Stimulated activated CD4-positive, alpha-beta T cell treated with anti-CD3 and anti-CD28 coated beads, Interleukin-2, amount 100 ng/mL, for 4 hours (primary cell): ENCODE data around the gene SORT1.

Experiments
- DNase-seq: peaks from one replicate; pipeline ENCODE4 v3.0.0-alpha.2; 2020; ENCODE audit warnings: low read depth

SORT1 gene

DNA sequence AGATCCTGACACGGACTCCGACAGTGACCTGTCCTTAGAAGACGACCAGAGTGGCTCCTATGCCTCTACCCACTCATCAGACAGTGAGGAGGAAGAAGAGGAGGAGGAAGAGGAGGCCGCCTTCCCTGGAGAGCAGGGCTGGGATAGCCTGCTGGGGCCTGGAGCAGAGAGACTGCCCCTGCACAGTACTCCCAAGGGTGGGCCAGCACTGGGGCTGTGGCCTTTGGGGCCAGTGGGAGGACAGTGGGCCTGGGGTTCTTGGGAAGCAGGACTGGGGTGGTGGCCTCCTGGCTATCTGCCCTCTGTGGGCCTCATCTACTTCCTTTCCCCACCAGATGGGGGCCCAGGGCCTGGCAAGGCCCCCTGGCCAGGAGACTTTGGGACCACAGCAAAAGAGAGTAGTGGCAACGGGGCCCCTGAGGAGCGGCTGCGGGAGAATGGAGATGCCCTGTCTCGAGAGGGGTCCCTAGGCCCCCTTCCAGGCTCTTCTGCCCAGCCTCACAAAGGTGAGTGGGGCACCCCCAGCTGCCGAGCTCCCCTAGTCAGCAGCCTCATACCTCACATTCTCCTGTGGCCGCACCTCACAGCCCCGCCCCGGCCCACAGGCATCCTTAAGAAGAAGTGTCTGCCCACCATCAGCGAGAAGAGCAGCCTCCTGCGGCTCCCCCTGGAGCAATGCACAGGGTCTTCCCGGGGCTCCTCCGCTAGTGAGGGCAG is 124.7 kb downstream of the SORT1 start:
- no peak for DNase-seq

DNA sequence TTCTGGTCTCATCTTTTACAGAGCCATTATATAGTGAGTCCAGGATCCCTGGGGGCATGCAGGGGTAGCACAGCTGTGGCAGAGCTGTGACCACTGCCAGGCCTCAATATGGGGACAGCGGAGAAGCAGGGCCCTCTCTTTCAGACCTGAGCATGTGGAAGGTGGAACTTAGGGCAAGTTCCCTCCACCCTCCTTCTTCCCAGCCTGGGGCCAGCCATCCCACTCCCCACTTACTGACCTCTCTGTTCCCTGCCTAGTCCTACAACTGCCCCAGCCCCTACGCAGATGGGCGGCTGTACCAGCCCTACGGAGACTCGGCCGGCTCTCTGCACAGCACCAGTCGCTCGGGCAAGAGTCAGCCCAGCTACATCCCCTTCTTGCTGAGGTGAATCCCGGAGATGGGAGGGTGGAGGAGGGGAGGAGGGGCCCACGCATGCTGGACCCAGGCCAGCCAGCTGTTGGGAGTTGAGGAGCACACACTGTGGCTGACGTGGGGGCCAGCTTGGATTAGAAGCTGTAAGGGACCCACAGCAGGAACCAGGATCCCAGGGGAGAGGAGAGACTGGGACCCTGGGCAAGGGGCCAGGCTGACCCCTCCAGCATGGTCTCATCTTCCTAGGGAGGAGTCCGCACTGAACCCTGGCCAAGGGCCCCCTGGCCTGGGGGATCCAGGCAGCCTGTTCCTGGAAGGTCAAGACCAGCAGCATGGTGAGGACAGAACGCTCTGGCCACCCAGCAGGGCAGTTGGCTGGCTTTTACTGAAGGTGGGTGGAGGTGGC is 125.5 kb downstream of the SORT1 start:
- no peak for DNase-seq

DNA sequence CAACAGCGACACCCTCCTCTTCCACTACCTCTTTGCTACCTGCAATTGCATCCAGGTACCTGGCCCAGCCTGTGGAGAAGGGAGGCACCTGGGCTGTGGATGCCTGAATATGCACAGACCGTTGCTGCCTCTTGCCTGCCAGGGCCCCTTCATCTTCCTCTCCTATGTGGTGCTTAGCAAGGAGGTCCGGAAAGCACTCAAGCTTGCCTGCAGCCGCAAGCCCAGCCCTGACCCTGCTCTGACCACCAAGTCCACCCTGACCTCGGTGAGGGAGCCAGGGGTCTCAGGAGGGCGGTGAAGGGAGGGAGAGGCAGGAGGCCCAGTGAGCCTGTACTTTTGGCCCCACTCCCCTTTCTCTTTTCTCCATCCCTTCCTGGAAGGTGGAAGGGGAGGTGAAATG is 126.3 kb downstream of the SORT1 start:
- DNase-seq: no peak

DNA sequence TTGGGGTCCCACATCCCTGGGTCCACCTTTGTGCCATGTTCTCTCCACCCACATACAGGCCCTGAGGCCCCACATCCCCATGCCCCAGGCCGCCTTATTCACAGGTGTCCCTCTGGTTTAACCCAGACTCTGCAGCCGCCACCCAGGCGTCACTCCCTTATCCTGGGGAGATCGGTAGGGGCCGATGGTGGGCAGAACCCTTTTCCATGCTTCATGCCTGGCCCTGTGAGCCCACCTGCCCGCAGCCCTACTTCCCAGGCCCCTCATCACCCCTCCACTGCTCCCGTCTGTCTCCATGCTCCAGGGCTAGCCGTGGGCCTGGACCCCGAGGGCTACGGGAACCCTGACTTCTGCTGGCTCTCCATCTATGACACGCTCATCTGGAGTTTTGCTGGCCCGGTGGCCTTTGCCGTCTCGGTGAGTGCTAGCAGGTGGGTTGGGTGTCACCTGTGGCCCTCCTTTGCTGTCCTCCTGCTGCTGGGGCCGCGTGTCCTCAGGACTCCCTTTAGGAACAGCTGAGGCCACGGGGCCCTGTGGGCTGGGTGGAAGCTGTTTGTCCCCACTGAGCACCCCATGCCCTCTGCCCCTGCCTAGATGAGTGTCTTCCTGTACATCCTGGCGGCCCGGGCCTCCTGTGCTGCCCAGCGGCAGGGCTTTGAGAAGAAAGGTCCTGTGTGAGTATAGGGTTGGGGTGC is 126.9 kb downstream of the SORT1 start:
- DNase-seq: no peak

DNA sequence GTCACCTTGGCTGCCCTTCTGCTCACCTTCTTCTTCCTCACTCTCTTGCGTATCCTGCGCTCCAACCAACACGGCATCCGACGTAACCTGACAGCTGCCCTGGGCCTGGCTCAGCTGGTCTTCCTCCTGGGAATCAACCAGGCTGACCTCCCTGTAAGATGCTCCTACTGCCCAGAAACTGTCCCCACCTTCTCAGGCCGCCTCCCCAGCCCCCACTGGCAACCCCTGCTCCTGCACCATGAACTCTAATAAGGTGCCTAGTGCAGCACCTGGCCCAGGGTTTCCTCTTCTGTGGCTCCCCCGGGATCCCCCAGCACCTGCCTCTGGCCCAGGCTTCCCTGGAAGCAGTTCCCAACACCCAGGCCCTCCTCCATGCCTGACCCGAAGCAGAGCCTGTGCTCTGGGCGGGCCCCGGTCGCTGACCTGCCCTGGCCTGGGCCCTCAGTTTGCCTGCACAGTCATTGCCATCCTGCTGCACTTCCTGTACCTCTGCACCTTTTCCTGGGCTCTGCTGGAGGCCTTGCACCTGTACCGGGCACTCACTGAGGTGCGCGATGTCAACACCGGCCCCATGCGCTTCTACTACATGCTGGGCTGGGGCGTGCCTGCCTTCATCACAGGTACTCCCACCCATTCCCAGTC is 127.6 kb downstream of the SORT1 start:
- DNase-seq: no peak

DNA sequence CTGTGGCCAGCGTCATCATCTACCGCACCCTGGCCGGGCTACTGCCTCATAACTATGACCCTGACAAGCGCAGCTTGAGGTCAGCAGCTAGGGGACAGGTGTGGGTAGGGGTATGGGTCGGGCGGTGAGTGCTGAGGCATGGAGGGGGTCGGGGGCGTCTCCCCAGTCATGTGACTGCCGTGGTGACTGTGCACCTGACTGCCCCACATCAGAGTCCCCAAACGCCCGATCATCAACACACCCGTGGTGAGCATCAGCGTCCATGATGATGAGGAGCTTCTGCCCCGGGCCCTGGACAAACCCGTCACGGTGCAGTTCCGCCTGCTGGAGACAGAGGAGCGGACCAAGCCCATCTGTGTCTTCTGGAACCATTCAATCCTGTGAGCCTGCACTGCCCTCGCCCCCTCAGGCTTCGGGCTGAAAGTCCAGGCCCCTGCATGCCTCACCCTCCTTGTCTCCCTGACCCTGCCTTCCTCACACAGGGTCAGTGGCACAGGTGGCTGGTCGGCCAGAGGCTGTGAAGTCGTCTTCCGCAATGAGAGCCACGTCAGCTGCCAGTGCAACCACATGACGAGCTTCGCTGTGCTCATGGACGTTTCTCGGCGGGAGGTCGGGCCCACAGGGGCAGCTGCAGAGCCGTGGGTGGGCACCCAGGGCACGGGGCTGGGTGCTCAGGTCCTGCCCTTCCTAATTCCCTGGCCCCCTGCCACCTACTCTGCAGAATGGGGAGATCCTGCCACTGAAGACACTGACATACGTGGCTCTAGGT is 128.3 kb downstream of the SORT1 start:
- no peak for DNase-seq

DNA sequence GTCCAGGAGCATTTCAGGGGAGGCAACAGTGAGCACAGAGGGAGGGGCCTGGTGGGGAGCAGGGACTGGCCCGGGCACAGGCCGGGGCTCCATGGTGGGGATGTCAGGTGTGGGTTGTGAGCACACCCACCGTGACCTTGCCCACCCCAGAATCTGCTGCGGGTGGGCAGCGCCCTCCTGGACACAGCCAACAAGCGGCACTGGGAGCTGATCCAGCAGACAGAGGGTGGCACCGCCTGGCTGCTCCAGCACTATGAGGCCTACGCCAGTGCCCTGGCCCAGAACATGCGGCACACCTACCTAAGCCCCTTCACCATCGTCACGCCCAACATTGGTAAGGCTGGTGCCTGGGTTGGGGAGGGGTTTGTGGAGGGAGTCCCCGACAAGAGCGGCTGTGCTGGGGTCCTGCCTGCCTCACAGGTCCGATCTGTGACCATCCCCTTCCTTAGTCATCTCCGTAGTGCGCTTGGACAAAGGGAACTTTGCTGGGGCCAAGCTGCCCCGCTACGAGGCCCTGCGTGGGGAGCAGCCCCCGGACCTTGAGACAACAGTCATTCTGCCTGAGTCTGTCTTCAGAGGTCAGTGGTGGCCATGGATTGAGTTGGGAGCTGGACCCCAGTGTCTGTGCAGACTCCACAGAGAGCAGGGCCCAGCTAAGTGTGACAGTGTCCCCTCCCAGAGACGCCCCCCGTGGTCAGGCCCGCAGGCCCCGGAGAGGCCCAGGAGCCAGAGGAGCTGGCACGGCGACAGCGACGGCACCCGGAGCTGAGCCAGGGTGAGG is 129.1 kb downstream of the SORT1 start:
- DNase-seq: no peak

DNA sequence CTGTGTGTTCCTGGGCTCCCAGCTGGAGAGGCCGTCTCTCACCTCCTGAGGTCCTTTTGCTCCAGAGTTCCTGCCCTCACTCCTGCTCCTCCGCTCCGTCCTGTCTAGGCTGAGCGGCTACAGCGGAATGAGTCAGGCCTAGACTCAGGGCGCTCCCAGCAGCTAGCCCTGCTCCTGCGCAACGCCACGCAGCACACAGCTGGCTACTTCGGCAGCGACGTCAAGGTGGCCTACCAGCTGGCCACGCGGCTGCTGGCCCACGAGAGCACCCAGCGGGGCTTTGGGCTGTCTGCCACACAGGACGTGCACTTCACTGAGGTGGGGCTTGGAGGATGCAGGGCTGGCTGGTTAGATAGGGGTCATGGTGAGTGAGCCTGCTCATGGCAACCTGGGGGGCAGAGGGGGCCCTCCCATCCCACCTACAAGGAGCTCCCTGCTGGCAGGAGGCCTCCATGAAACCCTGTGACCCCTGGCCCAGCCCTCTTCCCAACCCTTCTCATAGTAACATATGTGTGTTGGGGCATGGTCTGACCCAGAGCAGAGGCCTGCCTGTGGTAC is 129.9 kb downstream of the SORT1 start:
- no peak for DNase-seq

DNA sequence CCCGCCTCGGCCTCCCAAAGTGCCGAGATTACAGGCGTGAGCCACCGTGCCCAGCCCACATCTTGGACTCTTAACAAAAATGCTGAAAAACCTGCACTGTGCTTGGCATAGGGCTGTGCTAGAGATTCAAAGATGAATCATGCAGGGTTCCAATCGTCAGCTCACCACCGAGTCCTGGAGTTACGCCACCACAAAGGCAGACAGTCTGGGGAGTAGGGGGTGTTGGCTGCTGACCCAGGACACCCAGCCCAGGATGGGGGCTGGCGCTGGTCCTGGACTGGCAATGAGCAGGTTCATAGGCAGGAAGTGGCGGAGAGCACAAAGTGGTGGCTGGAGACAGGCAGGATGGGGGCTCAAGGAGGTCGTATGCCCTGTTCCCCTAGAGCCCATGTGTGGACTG is 130.8 kb downstream of the SORT1 start:
- no peak for DNase-seq

DNA sequence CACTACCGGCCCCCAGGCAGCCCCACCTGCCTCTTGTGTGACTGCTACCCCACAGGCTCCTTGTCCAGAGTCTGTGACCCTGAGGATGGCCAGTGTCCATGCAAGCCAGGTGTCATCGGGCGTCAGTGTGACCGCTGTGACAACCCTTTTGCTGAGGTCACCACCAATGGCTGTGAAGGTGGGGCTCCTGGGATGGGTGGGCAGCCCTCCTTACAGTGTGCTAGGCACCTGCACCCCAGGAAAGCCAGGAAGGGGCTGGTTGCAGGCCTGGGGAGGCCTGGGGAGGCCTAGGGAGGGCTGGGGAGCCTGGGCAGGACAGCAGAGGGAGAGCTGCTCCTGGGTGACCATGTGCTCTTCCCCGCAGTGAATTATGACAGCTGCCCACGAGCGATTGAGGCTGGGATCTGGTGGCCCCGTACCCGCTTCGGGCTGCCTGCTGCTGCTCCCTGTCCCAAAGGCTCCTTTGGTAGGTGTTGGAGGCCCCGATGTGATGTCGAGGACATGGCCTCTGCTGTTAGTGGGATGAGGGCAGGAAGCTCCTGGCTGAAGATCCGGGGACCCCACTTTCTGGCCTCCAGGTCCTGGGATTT is 131.9 kb downstream of the SORT1 start:
- no peak for DNase-seq

DNA sequence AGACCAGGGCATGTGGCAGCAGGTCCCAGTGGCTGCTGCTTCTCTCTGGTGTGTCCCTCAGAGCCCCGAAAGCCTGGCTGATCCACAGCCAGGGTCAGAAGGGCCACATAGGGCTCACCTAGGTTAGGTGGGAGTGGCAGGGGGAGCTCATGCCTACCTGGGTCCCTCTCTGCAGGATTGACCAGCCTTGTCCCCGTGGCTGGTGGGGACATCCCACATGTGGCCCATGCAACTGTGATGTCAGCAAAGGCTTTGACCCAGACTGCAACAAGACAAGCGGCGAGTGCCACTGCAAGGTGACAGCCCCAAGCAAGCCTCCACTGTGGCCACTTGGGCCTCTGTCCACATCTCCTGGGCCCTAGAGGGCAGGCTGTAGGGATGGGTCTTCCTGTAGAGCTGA is 132.7 kb downstream of the SORT1 start:
- no peak for DNase-seq

DNA sequence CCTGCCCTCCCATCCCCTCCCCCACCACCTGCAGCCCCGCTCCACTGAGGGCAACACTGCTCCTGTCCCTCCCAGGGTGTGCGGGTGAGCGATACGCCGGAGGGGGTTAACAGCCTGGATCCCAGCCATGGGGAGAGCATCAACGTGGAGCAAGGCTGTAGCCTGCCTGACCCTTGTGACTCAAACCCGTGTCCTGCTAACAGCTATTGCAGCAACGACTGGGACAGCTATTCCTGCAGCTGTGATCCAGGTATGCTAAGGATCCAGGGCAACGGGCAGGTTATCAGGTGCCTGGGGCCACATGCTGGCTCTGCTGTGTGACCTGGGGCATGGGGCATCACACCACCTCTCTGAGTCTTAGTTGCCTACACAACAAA is 133.4 kb downstream of the SORT1 start:
- DNase-seq: no peak

DNA sequence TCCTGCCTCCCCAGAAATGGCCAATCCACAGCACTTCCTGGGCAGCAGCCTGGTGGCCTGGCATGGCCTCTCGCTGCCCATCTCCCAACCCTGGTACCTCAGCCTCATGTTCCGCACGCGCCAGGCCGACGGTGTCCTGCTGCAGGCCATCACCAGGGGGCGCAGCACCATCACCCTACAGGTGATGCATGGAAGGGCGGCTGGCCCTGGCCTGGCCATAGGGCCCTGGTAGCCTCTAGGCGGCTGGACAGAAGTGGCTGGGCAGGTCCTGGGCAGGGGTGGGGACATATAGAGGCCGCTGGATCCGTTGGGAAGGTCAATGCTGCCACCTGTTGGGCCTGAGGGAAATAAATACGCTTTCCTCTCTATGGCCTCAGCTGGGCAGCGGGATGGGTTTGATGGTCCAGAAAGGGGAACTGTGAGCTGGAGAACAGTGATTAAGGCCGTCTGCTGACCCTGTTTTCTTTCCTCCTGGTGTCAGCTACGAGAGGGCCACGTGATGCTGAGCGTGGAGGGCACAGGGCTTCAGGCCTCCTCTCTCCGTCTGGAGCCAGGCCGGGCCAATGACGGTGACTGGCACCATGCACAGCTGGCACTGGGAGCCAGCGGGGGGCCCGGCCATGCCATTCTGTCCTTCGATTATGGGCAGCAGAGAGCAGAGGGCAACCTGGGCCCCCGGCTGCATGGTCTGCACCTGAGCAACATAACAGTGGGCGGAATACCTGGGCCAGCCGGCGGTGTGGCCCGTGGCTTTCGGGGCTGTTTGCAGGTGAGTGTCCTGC is 133.9 kb downstream of the SORT1 start:
- peak; percentile 60 for DNase-seq

DNA sequence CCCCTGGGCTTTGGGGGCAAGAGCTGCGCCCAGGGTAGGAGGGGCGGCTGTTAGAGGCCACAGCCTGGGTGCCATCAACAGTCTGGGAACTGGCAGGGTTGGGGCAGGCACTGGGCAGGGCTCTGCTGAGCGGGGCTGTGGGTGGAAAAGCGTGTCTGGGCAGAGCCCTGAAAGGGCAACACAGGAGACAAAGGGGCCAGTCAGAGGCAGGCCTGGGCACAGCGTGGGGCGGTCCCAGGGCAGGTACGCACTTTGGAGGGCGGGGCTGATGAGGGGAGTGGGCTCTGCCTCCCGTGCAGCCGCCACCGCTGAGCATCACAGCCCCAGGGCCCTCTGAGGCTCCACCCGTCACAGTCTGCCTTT is 134.5 kb downstream of the SORT1 start:
- no peak for DNase-seq

DNA sequence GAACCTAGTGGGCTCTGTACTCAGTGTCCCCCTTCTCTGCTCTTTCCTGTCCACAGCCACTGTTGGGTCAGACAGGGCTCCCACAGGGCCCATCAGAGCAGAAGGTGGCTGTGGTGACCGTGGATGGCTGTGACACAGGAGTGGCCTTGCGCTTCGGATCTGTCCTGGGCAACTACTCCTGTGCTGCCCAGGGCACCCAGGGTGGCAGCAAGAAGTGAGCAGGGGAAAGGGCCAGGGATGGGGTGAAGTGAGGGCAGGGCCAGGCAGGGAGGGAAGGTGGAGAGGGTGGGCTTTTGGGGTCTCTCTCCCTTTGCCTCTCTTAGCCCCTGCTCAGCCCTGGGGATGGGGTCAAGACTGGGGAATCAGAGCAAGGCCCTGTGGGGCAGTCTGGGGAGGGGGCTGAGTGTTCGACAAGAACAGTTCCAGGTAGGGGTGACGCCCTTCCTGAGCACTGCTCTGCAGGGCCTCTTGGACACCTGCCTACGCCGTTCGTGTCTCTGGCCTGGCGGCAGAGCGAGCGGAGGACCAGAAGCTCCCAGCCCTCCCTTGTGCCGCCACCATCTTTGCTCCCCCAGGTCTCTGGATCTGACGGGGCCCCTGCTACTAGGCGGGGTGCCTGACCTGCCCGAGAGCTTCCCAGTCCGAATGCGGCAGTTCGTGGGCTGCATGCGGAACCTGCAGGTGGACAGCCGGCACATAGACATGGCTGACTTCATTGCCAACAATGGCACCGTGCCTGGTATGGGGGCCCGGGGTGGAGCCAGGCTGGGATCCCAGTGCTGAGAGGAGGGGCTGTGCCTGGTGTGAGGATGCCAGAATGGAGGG is 135.3 kb downstream of the SORT1 start:
- DNase-seq: no peak

DNA sequence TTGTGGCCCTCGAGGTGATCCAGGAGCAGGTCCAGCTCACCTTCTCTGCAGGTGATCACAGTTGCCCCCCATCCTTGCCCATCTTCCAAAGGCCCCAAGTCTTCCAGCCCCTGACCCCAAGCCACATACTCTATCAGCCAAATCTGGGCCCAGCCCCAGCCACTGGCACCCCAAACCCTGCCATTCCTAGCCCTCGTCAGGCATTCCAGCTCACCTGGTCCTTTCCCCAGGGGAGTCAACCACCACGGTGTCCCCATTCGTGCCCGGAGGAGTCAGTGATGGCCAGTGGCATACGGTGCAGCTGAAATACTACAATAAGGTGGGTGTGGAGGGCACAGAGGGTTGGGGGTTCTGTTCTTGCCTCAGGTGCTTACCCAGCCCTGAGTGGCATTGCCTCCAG is 136.1 kb downstream of the SORT1 start:
- DNase-seq: no peak

DNA sequence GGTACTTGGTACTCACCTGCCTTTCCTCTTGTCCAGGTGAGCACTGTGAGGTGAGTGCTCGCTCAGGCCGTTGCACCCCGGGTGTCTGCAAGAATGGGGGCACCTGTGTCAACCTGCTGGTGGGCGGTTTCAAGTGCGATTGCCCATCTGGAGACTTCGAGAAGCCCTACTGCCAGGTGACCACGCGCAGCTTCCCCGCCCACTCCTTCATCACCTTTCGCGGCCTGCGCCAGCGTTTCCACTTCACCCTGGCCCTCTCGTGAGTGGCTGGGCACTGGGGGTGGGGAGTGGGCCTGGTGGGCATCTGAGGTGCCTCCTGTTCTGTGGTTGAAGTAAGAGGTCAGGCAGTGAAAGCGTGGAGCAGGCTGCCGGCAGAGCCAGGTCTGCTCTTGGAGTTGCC is 136.7 kb downstream of the SORT1 start:
- DNase-seq: no peak

DNA sequence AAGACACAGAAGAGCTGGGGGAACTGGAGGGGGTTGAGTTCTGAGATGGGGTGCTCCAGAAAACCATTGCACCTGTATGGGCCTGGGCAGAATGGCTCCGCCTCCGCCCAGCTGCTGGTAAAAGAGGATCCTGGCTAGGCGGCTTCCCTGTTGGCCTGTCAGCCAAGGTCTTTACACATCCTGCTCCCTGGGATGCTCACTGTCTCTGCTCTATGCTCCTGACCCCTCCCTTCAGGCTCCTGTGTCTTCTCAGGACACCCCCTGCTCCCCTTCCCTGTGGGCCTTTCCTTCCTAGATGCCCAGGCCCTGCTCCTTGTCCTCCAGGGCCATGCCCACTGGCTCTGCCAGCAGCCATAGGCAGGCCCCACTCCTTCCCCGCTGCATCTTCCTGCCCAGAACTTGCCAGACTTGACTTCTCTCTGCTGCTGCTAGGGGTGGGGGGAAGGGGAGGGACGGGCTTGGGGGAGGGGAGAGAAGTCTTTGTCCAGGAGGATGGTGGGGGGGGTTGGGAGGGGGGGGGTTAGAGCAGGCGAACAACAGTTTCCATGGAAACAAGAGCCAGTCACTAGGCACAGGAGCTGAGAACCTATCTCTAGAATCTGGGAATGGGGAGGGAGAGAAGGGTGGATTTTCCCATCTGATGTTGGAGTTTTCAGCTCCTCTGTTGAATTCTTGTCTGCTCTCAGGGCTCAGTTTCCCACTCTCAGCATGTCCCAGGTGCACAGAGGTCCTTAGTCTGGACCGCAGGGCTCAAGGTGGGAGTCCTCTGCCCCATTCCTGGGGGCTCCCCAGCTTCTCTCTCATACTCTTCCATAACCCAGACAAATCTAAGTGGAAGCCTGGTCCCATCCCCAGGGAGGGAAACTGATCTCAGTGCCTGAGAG is 137.8 kb downstream of the SORT1 start:
- DNase-seq: no peak
